Skin of body (tissue), 2 donors: ENCODE measurements around the gene MYO16. TPM values are rescaled to one million over a fixed set of nuclear protein-coding genes. Genes with fewer than 3 reads are reported as not detected.
A peak's percentile ranks its signal among the peaks of the same experiment; 100 is the strongest.
"Not testable (repeated sequence)": the region's sequence is repeated elsewhere in the genome, so short reads cannot be mapped to it uniquely, and the experiment has no call there.

Experiments used
- DNase-seq: peaks from one replicate; lab custom pipeline; 2025; lab: John Stamatoyannopoulos, UW
- total RNA-seq: library from RNA; depleted of rRNA; stranded (reverse); fragments of >200 nt; gene quantifications from one replicate; pipeline ENCODE4 v1.2.3, GENCODE V29; 2014

MYO16 gene
- total RNA-seq, 1 donor from 2014 or later = 1.7 TPM

GRCh38 chr13:109180905-109181425, 551.6 kb downstream of the MYO16 start:
- peak; percentile 77 for DNase-seq

GRCh38 chr13:109182777-109183465, 553.5 kb downstream of the MYO16 start:
- no peak for DNase-seq

GRCh38 chr13:109191413-109191812, 562.0 kb downstream of the MYO16 start:
- no peak for DNase-seq

DNA sequence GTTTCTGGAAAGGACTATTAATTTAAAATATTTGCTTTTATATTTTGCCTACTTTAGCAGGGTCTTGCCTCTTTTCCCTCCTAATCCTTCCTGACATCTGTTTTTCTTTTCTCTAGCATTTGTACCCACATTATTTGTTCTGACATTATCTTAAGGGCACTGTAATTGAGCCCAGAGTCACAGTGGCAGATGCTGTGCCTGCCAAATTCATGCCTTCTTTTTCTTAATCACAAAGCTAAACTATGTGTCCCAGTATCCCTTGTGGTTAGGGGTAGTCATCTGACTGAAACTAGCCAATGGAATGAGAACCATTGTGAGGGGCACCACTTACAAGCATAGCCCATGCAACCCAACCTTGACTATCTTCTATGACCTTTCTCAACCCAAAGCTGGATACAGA, 562.9 kb downstream of the MYO16 start:
- DNase-seq = no peak

GRCh38 chr13:109196948-109197347, 567.5 kb downstream of the MYO16 start:
- no peak for DNase-seq

- DNase-seq = no peak
These were observed 569.2 kb downstream of the MYO16 start for GRCh38 chr13:109198585-109198984.

DNA sequence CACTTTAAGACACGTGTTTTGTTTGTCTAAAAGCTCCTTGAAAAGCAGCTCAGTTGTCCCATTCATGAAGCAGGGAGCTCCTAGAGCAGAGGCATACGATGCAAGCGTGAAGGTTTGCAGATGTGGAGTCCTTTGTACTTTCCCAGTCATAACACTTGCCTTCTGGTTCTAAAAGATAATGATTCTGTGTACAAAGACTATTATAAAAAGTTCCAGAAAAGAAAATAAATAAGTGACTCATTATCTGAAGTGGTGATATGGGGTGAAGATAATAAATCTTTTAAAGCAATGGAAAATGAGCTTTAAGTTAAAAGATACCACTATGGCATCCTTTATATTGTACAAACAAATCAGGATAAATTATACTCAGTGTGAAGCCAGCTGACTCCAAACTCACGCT, 569.9 kb downstream of the MYO16 start:
- DNase-seq = no peak

GRCh38 chr13:109200556-109200955, 571.1 kb downstream of the MYO16 start:
- DNase-seq = no peak

GRCh38 chr13:109203587-109203986, 574.2 kb downstream of the MYO16 start:
- no peak for DNase-seq

- no peak for DNase-seq
These were observed 574.8 kb downstream of the MYO16 start for GRCh38 chr13:109204252-109204651.

GRCh38 chr13:109204657-109205056, 575.2 kb downstream of the MYO16 start:
- no peak for DNase-seq

DNA sequence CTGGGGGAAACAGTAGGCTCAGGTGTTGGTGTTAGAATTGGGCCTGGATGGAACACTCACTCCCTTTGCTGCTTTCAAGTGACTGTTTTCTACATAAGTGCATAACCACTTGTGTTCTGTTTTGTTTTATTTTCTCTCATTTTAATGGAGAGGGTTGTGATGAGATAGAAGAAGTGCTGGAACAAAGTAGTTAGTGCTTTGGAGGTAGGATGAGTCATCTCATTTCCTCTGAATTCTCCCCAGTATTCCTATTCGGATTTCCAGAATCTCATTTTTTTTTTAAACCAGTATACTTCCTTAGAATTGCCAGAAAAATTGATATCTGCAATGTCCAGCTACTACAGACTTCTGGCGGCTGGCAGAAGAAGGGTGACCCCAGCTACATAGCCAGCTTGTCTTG, 575.9 kb downstream of the MYO16 start:
- DNase-seq = no peak

DNA sequence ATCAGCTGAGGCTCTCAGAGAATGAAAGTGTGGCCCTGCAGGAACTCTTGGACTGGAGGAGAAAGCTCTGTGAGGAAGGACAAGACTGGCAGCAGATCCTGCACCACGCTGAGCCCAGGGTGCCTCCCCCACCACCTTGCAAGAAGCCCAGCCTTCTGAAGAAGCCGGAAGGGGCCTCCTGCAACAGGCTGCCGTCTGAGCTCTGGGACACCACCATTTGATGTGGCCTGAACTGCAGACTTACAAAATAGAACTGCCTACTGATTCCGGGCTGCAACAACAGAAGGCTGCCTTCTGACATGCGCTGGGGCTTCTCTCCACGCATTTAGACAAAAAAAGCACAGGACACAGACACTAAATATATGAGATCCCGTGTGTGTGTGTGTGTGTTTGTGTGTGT, 577.2 kb downstream of the MYO16 start:
- DNase-seq = no peak

GRCh38 chr13:109207622-109208021, 578.2 kb downstream of the MYO16 start:
- no peak for DNase-seq

DNA sequence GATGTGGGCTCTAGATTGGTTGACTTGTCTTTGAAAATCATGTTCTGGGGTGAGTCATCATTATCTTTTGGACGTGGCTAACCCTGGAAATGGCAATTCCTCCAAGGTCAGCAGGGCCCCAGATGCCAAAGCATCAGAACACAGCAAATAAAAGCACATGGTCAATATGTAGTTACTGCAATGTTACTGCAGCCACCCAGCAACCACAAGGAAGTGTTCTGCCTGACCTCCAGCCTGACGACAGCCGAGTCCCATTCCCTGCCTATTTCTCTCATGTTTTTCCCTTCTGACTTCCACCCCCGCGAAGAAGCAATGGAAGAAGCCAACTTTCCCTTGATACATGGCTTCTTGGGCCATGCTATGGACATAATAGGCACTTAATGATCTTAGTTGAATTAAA, 579.1 kb downstream of the MYO16 start:
- no peak for DNase-seq

DNA sequence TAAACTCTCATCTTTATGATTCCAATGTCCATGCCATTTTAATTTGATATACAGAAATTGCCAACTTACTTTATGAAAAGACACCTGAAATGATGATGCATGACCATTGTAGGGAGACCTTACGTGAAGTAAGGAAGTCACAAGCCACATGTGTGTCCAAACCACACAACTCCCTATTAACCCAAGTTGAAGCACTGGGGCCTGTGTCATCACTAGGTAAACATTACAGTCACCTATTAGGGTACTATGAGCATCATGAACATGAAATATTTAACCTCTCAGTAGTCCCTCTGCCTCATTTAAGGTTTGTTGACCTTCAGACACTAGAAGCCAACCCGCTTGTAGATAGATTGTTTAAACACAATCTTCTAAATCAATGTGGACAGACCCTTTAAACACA, 580.1 kb downstream of the MYO16 start:
- DNase-seq = no peak

GRCh38 chr13:109211616-109212015, 582.2 kb downstream of the MYO16 start:
- DNase-seq = no peak

DNA sequence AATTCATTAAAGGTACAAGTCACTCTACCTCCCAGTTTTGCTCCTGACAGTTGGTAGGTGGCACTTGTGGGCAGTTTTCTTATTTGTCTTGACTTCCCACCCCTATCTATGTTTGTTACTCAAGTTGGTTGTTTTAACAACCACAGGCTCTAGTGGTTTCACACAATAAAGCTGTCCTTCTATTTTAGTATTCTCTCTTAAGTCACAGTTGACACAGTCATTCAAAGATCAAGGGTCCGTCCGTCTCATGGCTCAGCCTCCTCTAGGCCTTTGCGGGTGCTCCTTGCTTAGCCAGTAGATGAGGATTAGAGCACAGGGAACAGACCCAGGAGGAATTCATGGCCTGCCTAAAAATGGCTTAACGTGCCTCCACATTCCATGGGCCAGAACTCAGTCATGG, 583.2 kb downstream of the MYO16 start:
- DNase-seq = no peak

- no peak for DNase-seq
These were observed 584.3 kb downstream of the MYO16 start for GRCh38 chr13:109213714-109214113.

DNA sequence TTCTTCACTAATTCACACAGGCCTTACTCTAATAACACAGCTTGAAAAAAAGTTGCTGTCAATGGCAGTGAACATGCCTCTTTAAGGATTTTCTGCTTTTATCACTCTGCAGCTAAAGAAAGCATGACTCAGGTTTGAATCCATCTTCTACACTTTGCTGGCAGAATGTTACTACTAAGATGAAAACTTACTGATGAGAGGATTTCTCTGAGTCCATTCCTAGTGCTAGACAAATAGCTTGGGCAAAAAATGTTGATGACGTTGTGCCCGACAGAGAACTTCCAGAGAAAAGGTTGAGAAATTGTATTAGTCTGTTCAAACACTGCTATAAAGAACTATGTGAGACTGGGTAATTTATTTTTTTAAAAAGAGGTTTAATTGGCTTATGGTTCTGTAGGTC, 585.0 kb downstream of the MYO16 start:
- no peak for DNase-seq

GRCh38 chr13:109215377-109215776, 586.0 kb downstream of the MYO16 start:
- DNase-seq = no peak

GRCh38 chr13:109217510-109217909, 588.1 kb downstream of the MYO16 start:
- DNase-seq = not testable (repeated sequence)

DNA sequence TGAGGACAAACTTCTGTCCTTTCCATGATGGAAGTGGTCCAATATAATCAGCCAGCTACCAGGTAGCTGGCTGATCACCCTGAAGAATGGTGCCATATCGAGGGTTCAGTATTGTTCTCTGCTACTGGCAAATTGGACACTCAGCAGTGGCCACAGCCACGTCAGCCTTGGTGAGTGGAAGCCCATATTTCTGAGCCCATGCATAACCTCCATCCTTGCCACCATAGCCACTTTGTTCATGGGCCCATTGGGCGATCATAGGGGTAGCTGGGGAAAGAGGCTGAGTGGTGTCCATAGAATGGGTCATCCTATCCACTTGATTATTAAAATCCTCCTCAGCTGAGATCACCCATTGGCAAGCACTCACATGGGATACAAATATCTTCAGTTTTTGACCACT, 591.2 kb downstream of the MYO16 start:
- no peak for DNase-seq

- no peak for DNase-seq
These were observed 594.6 kb downstream of the MYO16 start for GRCh38 chr13:109224033-109224432.
